NK-92 treated with Interleukin-12 subunit alpha and Interleukin-12 subunit beta, amount 100 ng/mL, for 24 hours (cell line): Measurements from ENCODE around the gene ZNF620.
A peak's percentile ranks its signal among the peaks of the same experiment; 100 is the strongest.
"Not testable (repeated sequence)": the region's sequence is repeated elsewhere in the genome, so short reads cannot be mapped to it uniquely, and the experiment has no call there.

ENCODE experiments used
- DNase-seq: peaks from one replicate; lab custom pipeline; 2025; lab: John Stamatoyannopoulos, UW

Gene ZNF620

GRCh38 chr3:40505599-40506462 is at the start of gene ZNF620:
Gene ZNF620 (plus strand): TSS chr3:40506039. CDS start chr3:40506353, 314 bp downstream.
- no peak for DNase-seq

- no peak for DNase-seq
These were observed 49.4 kb upstream of the ZNF620 start for GRCh38 chr3:40456279-40456939.

- DNase-seq, result peak; percentile 83
These were observed 48.7 kb upstream of the ZNF620 start, which contains the start of gene RPL14 for GRCh38 chr3:40456940-40457823. Gene RPL14 (plus strand): TSS chr3:40457339. CDS start chr3:40457472, 133 bp downstream.

- DNase-seq, result no peak
These were observed 47.4 kb upstream of the ZNF620 start for GRCh38 chr3:40458473-40458872.

- peak; percentile 10 for DNase-seq
These were observed 45.4 kb upstream of the ZNF620 start for GRCh38 chr3:40460481-40460880.

- no peak for DNase-seq
These were observed 44.7 kb upstream of the ZNF620 start for GRCh38 chr3:40461161-40461560.

GRCh38 chr3:40462838-40463237 is 43.0 kb upstream of the ZNF620 start:
- DNase-seq, result not testable (repeated sequence)

GRCh38 chr3:40463579-40463978 is 42.3 kb upstream of the ZNF620 start:
- DNase-seq, result no peak

GRCh38 chr3:40464339-40465110 is 41.3 kb upstream of the ZNF620 start:
- no peak for DNase-seq

- no peak for DNase-seq
These were observed 40.8 kb upstream of the ZNF620 start for GRCh38 chr3:40465111-40465407.

GRCh38 chr3:40465456-40465855 is 40.4 kb upstream of the ZNF620 start:
- DNase-seq, result no peak

GRCh38 chr3:40468018-40468417 is 37.8 kb upstream of the ZNF620 start:
- no peak for DNase-seq

GRCh38 chr3:40470701-40471100 is 35.1 kb upstream of the ZNF620 start:
- no peak for DNase-seq

GRCh38 chr3:40476478-40477470 is 29.1 kb upstream of the ZNF620 start, which contains the start of gene ZNF619:
Gene ZNF619 (plus strand): TSS chr3:40477122. CDS start chr3:40477980, 858 bp downstream.
- DNase-seq, result peak; percentile 42

GRCh38 chr3:40477666-40478065 is 28.2 kb upstream of the ZNF620 start:
- no peak for DNase-seq

- no peak for DNase-seq
These were observed 18.7 kb upstream of the ZNF620 start for GRCh38 chr3:40487172-40487571.

- no peak for DNase-seq
These were observed 14.9 kb upstream of the ZNF620 start for GRCh38 chr3:40490916-40491315.

GRCh38 chr3:40494698-40495097 is 11.1 kb upstream of the ZNF620 start:
- no peak for DNase-seq

GRCh38 chr3:40497288-40497687 is 8.6 kb upstream of the ZNF620 start:
- DNase-seq, result no peak

- no peak for DNase-seq
These were observed 5.9 kb upstream of the ZNF620 start for GRCh38 chr3:40499952-40500351.
